Endothelial cell of umbilical vein (primary cell): ENCODE data around the gene GUK1. TPM values are rescaled to one million over a fixed set of nuclear protein-coding genes. Genes with fewer than 3 reads are reported as not detected.

Experiments used
- BruUV-seq: library from RNA; stranded (reverse); fragments of 400-500 nt; replicated peaks from 2 replicates; lab custom pipeline; 2021; lab: Mats Ljungman, UMichigan
- CTCF ChIA-PET: fragments of 300-600, 350-600 bp; sonication (Branson Sonifier 250); formaldehyde crosslinking; loops from one replicate; lab custom pipeline; 2021; ENCODE audit warnings: antibody characterized with exemption, inconsistent platforms; lab: Charles Lee
- POLR2A ChIA-PET: fragments of 300-600, 350-600 bp; sonication (Branson Sonifier 250); formaldehyde crosslinking; loops from one replicate; lab custom pipeline; 2021; ENCODE audit warnings: antibody characterized with exemption, inconsistent platforms; lab: Charles Lee
- DNase-seq: peaks from one replicate; pipeline ENCODE4 v3.0.0-alpha.2; 2011; ENCODE audit warnings: low read depth, low spot score
- FAIRE-seq: peaks from 2 replicates; lab custom pipeline; 2011; peaks lifted over from hg19 to GRCh38; lab: Jason Lieb, UNC
- H2AFZ ChIP-seq: 2 replicates; pipeline ENCODE4 v1.6.0; 2012; ENCODE audit warnings: low read depth, low read length, control low read depth, inconsistent platforms
- H3K27ac ChIP-seq: 2 replicates; pipeline ENCODE4 v1.5.1; 2011; ENCODE audit warnings: low read depth, mild to moderate bottlenecking, control low read depth, low read length, moderate library complexity; ENCODE audit not compliant: insufficient read depth
- H3K27me3 ChIP-seq, 2 experiments: 2 replicates each; pipeline versions ENCODE4 v1.6.0 to v1.6.1; 2011; ENCODE audit warnings: low read length in 2 of 2, mixed read lengths in 1 of 2; ENCODE audit not compliant: control insufficient read depth in 2 of 2, insufficient read depth in 2 of 2
- H3K36me3 ChIP-seq, 2 experiments: 2 replicates in 1 of 2; 3 replicates in 1 of 2; pipeline ENCODE4 v1.5.1; 2011; ENCODE audit warnings: low read length in 2 of 2, mild to moderate bottlenecking in 1 of 2, moderate library complexity in 1 of 2; ENCODE audit not compliant: control insufficient read depth in 2 of 2, insufficient read depth in 2 of 2; ENCODE audit errors: extremely low read depth in 1 of 2
- H3K4me1 ChIP-seq: 3 replicates; pipeline ENCODE4 v1.5.1; 2011; ENCODE audit warnings: mild to moderate bottlenecking, low read length; ENCODE audit not compliant: control insufficient read depth, insufficient read depth; ENCODE audit errors: extremely low read depth
- H3K4me2 ChIP-seq: 2 replicates; pipeline ENCODE4 v1.6.1; 2011; ENCODE audit warnings: low read length, control low read depth, mixed read lengths; ENCODE audit not compliant: insufficient read depth
- H3K4me3 ChIP-seq, 3 experiments: fragments of 200-600 bp in 1 of 3; sonication (generic), shearing (Covaris generic) in 1 of 3; replicated peaks in 1 of 3; 2 replicates each; pipeline ENCODE4 v1.5.1; 2011 to 2016; ENCODE audit warnings: control low read depth in 3 of 3, low read length in 3 of 3, mild to moderate bottlenecking in 2 of 3, inconsistent platforms in 1 of 3, low read depth in 1 of 3, moderate library complexity in 1 of 3; ENCODE audit not compliant: insufficient read depth in 1 of 3
- H3K79me2 ChIP-seq: 2 replicates; pipeline ENCODE4 v1.6.0; 2012; ENCODE audit warnings: low read length, inconsistent platforms; ENCODE audit not compliant: control insufficient read depth, insufficient read depth
- H3K9ac ChIP-seq: replicated peaks from 2 replicates; pipeline ENCODE3; 2011; ENCODE audit warnings: low read length, control low read depth; ENCODE audit not compliant: insufficient read depth; ENCODE audit errors: extremely low read depth
- H3K9me1 ChIP-seq: replicated peaks from 3 replicates; pipeline ENCODE4 v1.6.0; 2011; ENCODE audit warnings: mild to moderate bottlenecking, low read length; ENCODE audit not compliant: control insufficient read depth, insufficient read depth; ENCODE audit errors: extremely low read depth
- H3K9me3 ChIP-seq: replicated peaks from 2 replicates; pipeline ENCODE4 v1.5.1; 2012; ENCODE audit warnings: low read length, inconsistent platforms; ENCODE audit not compliant: control insufficient read depth, insufficient read depth
- H4K20me1 ChIP-seq: replicated peaks from 2 replicates; pipeline ENCODE3; 2011; ENCODE audit warnings: mild to moderate bottlenecking, low read length; ENCODE audit not compliant: control insufficient read depth, insufficient read depth; ENCODE audit errors: extremely low read depth
- EZH2 ChIP-seq: IDR thresholded peaks from 2 replicates; pipeline ENCODE4 v1.6.1; 2012; ENCODE audit warnings: borderline replicate concordance, low read depth, mild to moderate bottlenecking, moderate library complexity, low read length, inconsistent platforms; ENCODE audit not compliant: severe bottlenecking
- FOS ChIP-seq: IDR thresholded peaks from 2 replicates; pipeline ENCODE4 v1.6.1; 2011; ENCODE audit warnings: mild to moderate bottlenecking, low read length, moderate library complexity, borderline replicate concordance; ENCODE audit not compliant: insufficient read depth
- GATA2 ChIP-seq: IDR thresholded peaks from 2 replicates; pipeline ENCODE4 v1.7.0; 2011; ENCODE audit warnings: low read depth, mild to moderate bottlenecking, moderate library complexity, mixed read lengths, low read length; ENCODE audit not compliant: insufficient read length, insufficient read depth
- JUN ChIP-seq: IDR thresholded peaks from 2 replicates; pipeline ENCODE4 v1.6.1; 2011; ENCODE audit warnings: borderline replicate concordance, low read depth; ENCODE audit not compliant: insufficient read length, insufficient read depth
- MYC ChIP-seq: IDR thresholded peaks from one replicate; pipeline ENCODE4 v1.6.1; 2011; ENCODE audit warnings: mild to moderate bottlenecking, low read depth, low read length
- POLR2A ChIP-seq: IDR thresholded peaks from 2 replicates; pipeline ENCODE4 v1.6.1; 2012; ENCODE audit warnings: low read depth, mild to moderate bottlenecking, control low read depth, low read length
- POLR2AphosphoS5 ChIP-seq: IDR thresholded peaks from 2 replicates; pipeline ENCODE4 v1.6.1; 2012; ENCODE audit warnings: low read depth, mild to moderate bottlenecking, control low read depth, low read length, moderate library complexity; ENCODE audit not compliant: insufficient read depth
- dilution Hi-C: fragments of 300-500 bp; cut with MboI; formaldehyde crosslinking; loops from one replicate; pipeline ENCODE4 v1.15.0; 2019; ENCODE audit warnings: low sequenced_read_pairs; ENCODE audit not compliant: extremely low pct_ligation_motif_present
- intact Hi-C: fragments of 100-400 bp; cut with micrococcal nuclease; formaldehyde crosslinking; loops from one replicate; pipeline ENCODE4 v1.10.0; 2022
- polyA plus RNA-seq, 4 experiments: library from polyadenylated mRNA; depleted of rRNA in 3 of 4; stranded (reverse) in 3 of 4; unstranded in 1 of 4; fragments of >200 nt; gene quantifications; 2 replicates each; pipeline versions ENCODE4 v1.2.1 to v1.2.3, GENCODE V29; 2011 to 2012; ENCODE audit warnings: missing spikeins in 1 of 4
- total RNA-seq: library from RNA; stranded (reverse); gene quantifications from 2 replicates; pipeline ENCODE4 v1.2.3, GENCODE V29; 2021
- TF ChIP-seq, protein P1 (sequence below), 2 donors: IDR thresholded peaks; 1 replicate in 1 of 2; 2 replicates in 1 of 2; pipeline ENCODE4 v1.5.1; 2011; ENCODE audit warnings: low read length in 2 of 2, mild to moderate bottlenecking in 2 of 2, moderate library complexity in 2 of 2, control low read depth in 1 of 2, inconsistent platforms in 1 of 2, low read depth in 1 of 2; ENCODE audit not compliant: insufficient read depth in 1 of 2; ENCODE audit errors: extremely low read depth in 1 of 2
- TF ChIP-seq, protein P2 (sequence below): IDR thresholded peaks from 2 replicates; pipeline ENCODE4 v1.6.1; 2011; ENCODE audit not compliant: insufficient read depth, insufficient read length

Gene GUK1
- total and polyA plus RNA-seq, 2 donors (not counting 3 experiments of a cell fraction or from before 2014, with no cell fraction given) = 239 to 742 TPM

DNA sequence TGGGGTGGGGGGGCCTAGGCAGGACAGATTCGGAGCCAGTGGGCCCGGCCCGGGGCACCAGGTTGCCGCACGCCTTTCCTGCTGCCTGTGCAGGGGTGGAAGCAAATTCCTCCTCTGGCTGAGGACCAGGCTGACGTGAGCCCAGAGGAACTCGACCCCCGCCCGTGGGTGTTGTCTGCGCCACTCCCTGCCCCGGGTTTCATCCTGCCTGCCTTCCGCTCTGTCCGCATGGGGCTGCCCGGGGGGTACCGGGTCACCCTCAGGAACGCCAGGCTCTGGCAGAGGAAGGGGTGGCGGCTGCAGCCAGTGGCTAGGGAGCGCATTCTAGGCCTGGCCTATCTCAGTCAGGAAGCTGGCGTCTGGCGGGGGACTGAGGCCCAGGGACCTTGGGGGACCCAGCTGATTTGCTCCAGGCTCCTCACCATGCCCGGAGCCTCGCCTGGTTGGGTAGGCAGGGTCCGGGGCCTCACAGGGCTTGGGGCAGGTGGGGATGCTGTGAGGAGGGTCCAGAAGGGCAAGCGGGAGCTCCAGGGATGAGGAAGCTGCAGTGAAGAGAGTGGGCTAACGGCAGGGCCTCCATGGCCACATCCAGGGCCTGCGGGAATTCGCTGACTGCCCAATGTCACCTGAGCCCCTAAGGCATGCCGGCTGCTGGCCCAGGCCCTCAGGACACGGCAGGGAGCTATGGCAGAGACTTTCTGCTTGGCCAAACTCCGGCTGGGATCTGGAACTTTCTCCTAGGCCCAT, 23.1 kb downstream of the GUK1 start:
- H3K79me2 ChIP-seq = peaks cover 10% of the 10 kb centered on the region
- no peaks in the 10 kb centered on the region for H4K20me1 ChIP-seq
- H3K4me1 ChIP-seq = peaks cover 29% of the 10 kb centered on the region
- TF ChIP-seq EZH2 (no peak), POLR2AphosphoS5 (peak; percentile 65), GATA2 (no peak), MYC (no peak), POLR2A (peak; percentile 25), FOS (no peak), JUN (no peak)
- TF ChIP-seq, protein P1, sequence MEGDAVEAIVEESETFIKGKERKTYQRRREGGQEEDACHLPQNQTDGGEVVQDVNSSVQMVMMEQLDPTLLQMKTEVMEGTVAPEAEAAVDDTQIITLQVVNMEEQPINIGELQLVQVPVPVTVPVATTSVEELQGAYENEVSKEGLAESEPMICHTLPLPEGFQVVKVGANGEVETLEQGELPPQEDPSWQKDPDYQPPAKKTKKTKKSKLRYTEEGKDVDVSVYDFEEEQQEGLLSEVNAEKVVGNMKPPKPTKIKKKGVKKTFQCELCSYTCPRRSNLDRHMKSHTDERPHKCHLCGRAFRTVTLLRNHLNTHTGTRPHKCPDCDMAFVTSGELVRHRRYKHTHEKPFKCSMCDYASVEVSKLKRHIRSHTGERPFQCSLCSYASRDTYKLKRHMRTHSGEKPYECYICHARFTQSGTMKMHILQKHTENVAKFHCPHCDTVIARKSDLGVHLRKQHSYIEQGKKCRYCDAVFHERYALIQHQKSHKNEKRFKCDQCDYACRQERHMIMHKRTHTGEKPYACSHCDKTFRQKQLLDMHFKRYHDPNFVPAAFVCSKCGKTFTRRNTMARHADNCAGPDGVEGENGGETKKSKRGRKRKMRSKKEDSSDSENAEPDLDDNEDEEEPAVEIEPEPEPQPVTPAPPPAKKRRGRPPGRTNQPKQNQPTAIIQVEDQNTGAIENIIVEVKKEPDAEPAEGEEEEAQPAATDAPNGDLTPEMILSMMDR (IDR thresholded peaks at IDR 0.05; ENCODE audit: extremely low read depth in 1 of 2, insufficient read depth in 1 of 2, low read depth in 1 of 2, low read length in 2 of 2) = no peak
- TF ChIP-seq, protein P2, sequence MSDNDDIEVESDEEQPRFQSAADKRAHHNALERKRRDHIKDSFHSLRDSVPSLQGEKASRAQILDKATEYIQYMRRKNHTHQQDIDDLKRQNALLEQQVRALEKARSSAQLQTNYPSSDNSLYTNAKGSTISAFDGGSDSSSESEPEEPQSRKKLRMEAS = no peak
- no peak overlapping the region for H3K4me3 ChIP-seq
- POLR2A ChIA-PET = no interaction called here
- no peaks in the 10 kb centered on the region for H3K9me3 ChIP-seq
- H3K27ac ChIP-seq = peak overlapping the region; percentile 51
- no peaks in the 10 kb centered on the region for H3K36me3 ChIP-seq
- no TSS peak for BruUV-seq
- H3K4me2 ChIP-seq = peak overlapping the region; percentile 9
- dilution Hi-C loops (no loop called here), intact Hi-C loops (loop anchor here (10.0 kb wide), 1 partner anchor 378 kb away; no protein-coding TSS in a partner anchor)
- FAIRE-seq = peak; percentile 81
- H3K9ac ChIP-seq = peak overlapping the region; percentile 17
- peak; percentile 44 for DNase-seq
- CTCF ChIA-PET = interaction anchor here (0.8 to 1.2 kb wide), 5 partner anchors 11 to 164 kb away, joined by 3 to 5 read pairs (median 4); partner anchors contain the start of gene GUK1
- no peaks in the 10 kb centered on the region for H3K27me3 ChIP-seq
- H2AFZ ChIP-seq = peak overlapping the region; percentile 25
- no peaks in the 10 kb centered on the region for H3K9me1 ChIP-seq
